Skin epidermis (tissue), 12 donors: ENCODE data around the gene HMBS.
A peak's percentile ranks its signal among the peaks of the same experiment; 100 is the strongest.

ENCODE experiments used
- H3K27ac ChIP-seq, 21 experiments: fragments of 200-600 bp; sonication (generic) in 11 of 21; one replicate each; pipeline ENCODE4 v1.5.0; 2020; ENCODE audit warnings: mild to moderate bottlenecking in 3 of 21, inconsistent platforms in 2 of 21, moderate library complexity in 2 of 21
- H3K4me3 ChIP-seq, 7 experiments: fragments of 200-600 bp; sonication (generic) in 2 of 7; one replicate each; pipeline ENCODE4 v1.5.0; 2020; ENCODE audit warnings: inconsistent platforms in 2 of 7, mild to moderate bottlenecking in 2 of 7, moderate library complexity in 1 of 7

The HMBS gene

GRCh38 chr11:119099711-119100110 lies 15.0 kb downstream of the HMBS start:
- Histone ChIP-seq H3K27ac (no peak overlapping the region), H3K4me3 (no peak overlapping the region)

GRCh38 chr11:119100246-119100970 lies 15.7 kb downstream of the HMBS start:
- Histone ChIP-seq H3K4me3 (peak overlapping the region; percentile 51 to 86 (median 70)), H3K27ac (peak overlapping the region in 5 of 21 experiments; percentile 44 to 92 (median 88))

GRCh38 chr11:119100994-119101758 lies 16.5 kb downstream of the HMBS start:
- H3K27ac ChIP-seq = peak overlapping the region; percentile 52 to 97 (median 91)
- peak overlapping the region; percentile 51 to 86 (median 70) for H3K4me3 ChIP-seq

GRCh38 chr11:119101759-119102423 lies 17.2 kb downstream of the HMBS start, which contains the start of gene DPAGT1:
Gene DPAGT1 (minus strand): TSS chr11:119101853. CDS start chr11:119101655, 198 bp downstream.
- Histone ChIP-seq H3K4me3 (peak within 1 kb of the TSS; percentile 51 to 86 (median 70)), H3K27ac (peak within 1 kb of the TSS; percentile 54 to 97 (median 91))

- Histone ChIP-seq H3K4me3 (peak overlapping the region in 6 of 7 experiments; percentile 51 to 86 (median 72)), H3K27ac (peak overlapping the region in 20 of 21 experiments; percentile 79 to 97 (median 91))
These were observed 18.5 kb downstream of the HMBS start for GRCh38 chr11:119103161-119103664.

GRCh38 chr11:119103793-119104192 lies 19.1 kb downstream of the HMBS start:
- peak overlapping the region in 5 of 21 experiments; percentile 41 to 95 (median 91) for H3K27ac ChIP-seq
- H3K4me3 ChIP-seq = no peak overlapping the region

GRCh38 chr11:119106564-119107537 lies 22.2 kb downstream of the HMBS start, which contains the start of gene C2CD2L:
Gene C2CD2L (plus strand): TSS chr11:119107344. CDS start chr11:119107742, 398 bp downstream.
- peak within 1 kb of the TSS; percentile 73 to 98 (median 96) for H3K4me3 ChIP-seq
- peak within 1 kb of the TSS; percentile 27 to 96 (median 87) for H3K27ac ChIP-seq

- peak overlapping the region; percentile 27 to 96 (median 87) for H3K27ac ChIP-seq
- H3K4me3 ChIP-seq = peak overlapping the region; percentile 73 to 98 (median 96)
These were observed 23.0 kb downstream of the HMBS start for GRCh38 chr11:119107538-119108145.

- Histone ChIP-seq H3K27ac (peak overlapping the region; percentile 27 to 96 (median 87)), H3K4me3 (peak overlapping the region; percentile 73 to 98 (median 96))
These were observed 23.6 kb downstream of the HMBS start for GRCh38 chr11:119108146-119108856.

GRCh38 chr11:119108857-119109221 lies 24.2 kb downstream of the HMBS start:
- peak overlapping the region in 4 of 21 experiments; percentile 84 to 96 (median 92) for H3K27ac ChIP-seq
- H3K4me3 ChIP-seq = peak overlapping the region in 3 of 7 experiments; percentile 73 to 97 (median 90)

- no peak overlapping the region for H3K4me3 ChIP-seq
- no peak overlapping the region for H3K27ac ChIP-seq
These were observed 25.2 kb downstream of the HMBS start for GRCh38 chr11:119109843-119110242.

GRCh38 chr11:119110439-119110838 lies 25.8 kb downstream of the HMBS start:
- H3K4me3 ChIP-seq = no peak overlapping the region
- H3K27ac ChIP-seq = no peak overlapping the region

GRCh38 chr11:119111361-119111925 lies 26.8 kb downstream of the HMBS start:
- H3K4me3 ChIP-seq = no peak overlapping the region
- H3K27ac ChIP-seq = no peak overlapping the region

- H3K4me3 ChIP-seq = no peak overlapping the region
- peak overlapping the region in 1 of 21 experiments; percentile 23 for H3K27ac ChIP-seq
These were observed 27.8 kb downstream of the HMBS start for GRCh38 chr11:119112314-119113020.

GRCh38 chr11:119113716-119114115 lies 29.0 kb downstream of the HMBS start:
- Histone ChIP-seq H3K27ac (peak overlapping the region in 3 of 21 experiments; percentile 9 to 34 (median 23)), H3K4me3 (no peak overlapping the region)

- Histone ChIP-seq H3K4me3 (no peak overlapping the region), H3K27ac (peak overlapping the region in 5 of 21 experiments; percentile 7 to 80 (median 74))
These were observed 29.7 kb downstream of the HMBS start for GRCh38 chr11:119114351-119114750.
